ENCODE results near the gene SYPL2. TPM values are rescaled to one million over a fixed set of nuclear protein-coding genes. Genes with fewer than 3 reads are reported as not detected.

SYPL2 gene
- total RNA-seq, 1 donor = 1.7 TPM

DNA sequence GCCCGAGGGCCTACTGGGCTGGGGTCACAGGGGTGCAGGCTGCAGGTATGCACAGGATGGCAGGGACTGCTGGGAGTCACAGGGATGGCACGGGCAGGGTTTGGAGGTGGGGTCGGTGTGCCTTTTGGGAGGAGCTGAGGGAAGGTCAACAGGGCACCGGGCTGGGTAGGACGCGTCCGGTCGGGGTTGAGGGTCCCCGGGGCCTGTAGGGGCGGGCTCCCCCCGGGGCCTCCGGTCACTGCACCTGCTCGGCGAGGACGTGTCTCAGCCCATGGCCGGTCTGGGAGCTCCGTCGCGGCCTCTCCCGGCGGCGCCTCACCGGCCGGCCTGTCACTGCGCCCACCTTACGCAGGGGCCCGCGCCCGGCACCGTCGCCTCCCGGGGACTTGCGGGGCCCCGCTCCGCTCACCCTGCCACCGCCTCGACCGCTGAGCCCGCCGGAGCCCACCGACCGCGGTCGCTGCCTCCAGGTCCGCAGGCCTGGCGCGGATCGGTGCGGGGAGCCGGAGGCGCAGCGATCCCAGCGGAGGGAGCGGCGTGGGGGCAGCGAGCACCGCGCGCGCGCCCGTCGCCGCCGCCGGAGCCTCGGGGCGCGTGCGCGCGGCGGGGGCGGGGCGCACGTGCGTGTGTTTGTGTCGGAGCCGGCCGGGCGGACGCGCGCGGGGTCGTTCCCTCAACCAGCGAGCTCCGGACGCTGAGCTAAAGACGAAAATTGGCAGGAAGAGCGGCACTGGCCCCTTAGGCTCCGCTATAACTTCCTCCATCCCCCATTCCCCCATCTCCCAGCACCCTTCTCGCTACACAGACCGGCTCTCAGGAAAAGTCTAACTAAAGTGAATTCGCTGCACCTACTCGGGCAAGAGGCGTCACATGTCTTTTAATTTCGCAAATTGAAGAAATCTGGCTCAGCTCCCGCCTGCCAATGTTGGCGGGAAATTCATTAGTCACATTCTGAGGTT is 43.1 kb downstream of the SYPL2 start, which contains the start of gene AMIGO1:
TSS of gene AMIGO1 (minus strand) at position 552 of the 959 bp plus-strand sequence. CDS start 815 bp downstream, outside the sequence.
- peak; percentile 22 for DNase-seq (ENCODE audit: low read depth)
- TF ChIP-seq, protein P1, sequence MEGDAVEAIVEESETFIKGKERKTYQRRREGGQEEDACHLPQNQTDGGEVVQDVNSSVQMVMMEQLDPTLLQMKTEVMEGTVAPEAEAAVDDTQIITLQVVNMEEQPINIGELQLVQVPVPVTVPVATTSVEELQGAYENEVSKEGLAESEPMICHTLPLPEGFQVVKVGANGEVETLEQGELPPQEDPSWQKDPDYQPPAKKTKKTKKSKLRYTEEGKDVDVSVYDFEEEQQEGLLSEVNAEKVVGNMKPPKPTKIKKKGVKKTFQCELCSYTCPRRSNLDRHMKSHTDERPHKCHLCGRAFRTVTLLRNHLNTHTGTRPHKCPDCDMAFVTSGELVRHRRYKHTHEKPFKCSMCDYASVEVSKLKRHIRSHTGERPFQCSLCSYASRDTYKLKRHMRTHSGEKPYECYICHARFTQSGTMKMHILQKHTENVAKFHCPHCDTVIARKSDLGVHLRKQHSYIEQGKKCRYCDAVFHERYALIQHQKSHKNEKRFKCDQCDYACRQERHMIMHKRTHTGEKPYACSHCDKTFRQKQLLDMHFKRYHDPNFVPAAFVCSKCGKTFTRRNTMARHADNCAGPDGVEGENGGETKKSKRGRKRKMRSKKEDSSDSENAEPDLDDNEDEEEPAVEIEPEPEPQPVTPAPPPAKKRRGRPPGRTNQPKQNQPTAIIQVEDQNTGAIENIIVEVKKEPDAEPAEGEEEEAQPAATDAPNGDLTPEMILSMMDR (IDR thresholded peaks at IDR 0.05; ENCODE audit: insufficient read depth, low read length) = no peak
- peak within 1 kb of the TSS; percentile 75 for H3K4me3 ChIP-seq (ENCODE audit: low read depth, low read length)

DNA sequence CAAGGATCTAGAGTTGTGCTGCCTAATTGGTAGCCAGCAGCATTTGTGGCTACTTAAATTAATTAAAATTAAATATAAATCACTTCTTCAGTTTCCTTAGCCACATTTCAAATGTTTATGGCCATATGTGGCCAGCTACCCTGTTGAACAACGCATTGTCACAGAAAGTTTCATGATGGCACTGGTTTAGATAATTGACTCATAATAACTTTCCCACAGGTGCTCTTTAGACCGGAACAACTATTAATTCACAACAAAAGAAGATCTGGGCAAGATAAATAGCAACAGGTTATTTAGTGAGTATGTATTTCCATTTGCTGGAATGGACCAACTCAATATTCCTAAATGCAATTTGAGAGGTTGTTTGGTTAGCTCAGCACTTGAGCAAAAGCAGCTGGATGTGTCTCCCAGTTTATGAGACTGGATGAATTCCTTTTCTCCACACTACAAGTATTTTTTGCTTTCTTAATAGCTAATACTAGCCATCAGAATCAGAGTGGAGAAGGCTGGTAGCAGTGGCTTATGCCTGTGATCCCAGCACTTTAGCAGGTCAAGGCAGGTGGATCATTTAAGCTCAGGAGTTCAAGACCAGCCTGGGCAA is 46.9 kb downstream of the SYPL2 start:
- no peak for DNase-seq (ENCODE audit: low read depth)
- no peak overlapping the region for H3K4me3 ChIP-seq (ENCODE audit: low read depth, low read length)
- TF ChIP-seq, protein P1 (IDR thresholded peaks at IDR 0.05; ENCODE audit: insufficient read depth, low read length) = no peak

DNA sequence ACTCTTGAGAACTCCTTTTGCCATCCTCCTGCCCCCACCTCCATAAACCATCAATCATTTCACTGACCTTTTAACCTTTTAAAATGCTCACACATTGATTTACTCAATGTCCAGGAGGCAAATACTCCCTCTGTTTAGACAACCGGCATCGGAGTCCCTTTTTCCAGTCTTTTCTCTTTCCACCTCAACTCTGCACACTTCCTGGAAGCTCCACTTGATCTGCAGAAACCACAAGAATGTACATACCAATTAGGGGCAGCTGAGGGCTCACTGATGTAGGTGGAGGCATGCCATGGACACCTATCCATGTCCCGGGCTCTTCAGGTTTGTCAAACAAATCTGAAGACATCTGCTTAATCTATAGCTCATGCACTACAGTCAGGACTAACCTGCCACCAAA is 48.5 kb downstream of the SYPL2 start:
- no peak for DNase-seq (ENCODE audit: low read depth)
- H3K4me3 ChIP-seq (ENCODE audit: low read depth, low read length) = no peak overlapping the region
- TF ChIP-seq, protein P1 (IDR thresholded peaks at IDR 0.05; ENCODE audit: insufficient read depth, low read length) = no peak

DNA sequence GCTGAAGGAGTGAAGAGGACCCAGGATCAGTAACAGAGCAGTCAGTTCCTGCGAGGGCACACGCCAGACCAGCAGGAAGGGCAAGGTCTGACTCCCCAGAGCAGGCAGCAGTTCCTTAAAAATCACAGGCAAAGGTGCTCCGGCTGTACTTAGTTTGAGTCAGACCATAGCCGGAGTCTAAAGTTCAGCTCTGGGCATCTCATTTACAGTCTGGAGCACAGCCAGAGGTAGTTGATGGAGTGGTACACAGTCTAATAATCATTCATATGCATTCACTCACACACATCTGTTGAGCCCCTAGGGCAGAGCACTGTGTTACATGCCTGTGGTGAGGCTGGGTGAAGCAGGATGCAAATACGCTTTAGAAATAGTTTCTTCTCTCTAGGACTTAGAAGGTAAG is 50.5 kb downstream of the SYPL2 start:
- H3K4me3 ChIP-seq (ENCODE audit: low read depth, low read length) = no peak overlapping the region
- no peak for DNase-seq (ENCODE audit: low read depth)
- TF ChIP-seq, protein P1 (IDR thresholded peaks at IDR 0.05; ENCODE audit: insufficient read depth, low read length) = no peak

DNA sequence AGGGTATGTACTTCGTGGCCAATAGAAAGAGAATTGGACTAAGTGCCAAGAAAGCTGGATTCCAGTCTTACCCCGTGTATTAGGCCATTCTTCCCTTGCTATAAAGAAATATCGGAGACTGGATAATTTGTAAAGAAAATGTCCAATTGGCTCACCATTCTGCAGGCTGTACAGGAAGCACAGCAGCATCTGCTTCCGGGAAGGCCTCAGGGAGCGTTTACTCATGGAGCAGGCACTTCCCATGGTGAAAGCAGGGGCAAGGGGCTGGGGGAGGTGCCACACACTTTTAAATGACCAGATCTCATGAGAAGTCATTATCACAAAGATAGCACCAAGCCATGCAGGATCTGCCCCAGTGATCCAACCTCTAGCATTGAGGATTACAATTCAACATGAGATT is 51.0 kb downstream of the SYPL2 start:
- H3K4me3 ChIP-seq (ENCODE audit: low read depth, low read length) = no peak overlapping the region
- TF ChIP-seq, protein P1 (IDR thresholded peaks at IDR 0.05; ENCODE audit: insufficient read depth, low read length) = no peak
- DNase-seq (ENCODE audit: low read depth) = no peak

DNA sequence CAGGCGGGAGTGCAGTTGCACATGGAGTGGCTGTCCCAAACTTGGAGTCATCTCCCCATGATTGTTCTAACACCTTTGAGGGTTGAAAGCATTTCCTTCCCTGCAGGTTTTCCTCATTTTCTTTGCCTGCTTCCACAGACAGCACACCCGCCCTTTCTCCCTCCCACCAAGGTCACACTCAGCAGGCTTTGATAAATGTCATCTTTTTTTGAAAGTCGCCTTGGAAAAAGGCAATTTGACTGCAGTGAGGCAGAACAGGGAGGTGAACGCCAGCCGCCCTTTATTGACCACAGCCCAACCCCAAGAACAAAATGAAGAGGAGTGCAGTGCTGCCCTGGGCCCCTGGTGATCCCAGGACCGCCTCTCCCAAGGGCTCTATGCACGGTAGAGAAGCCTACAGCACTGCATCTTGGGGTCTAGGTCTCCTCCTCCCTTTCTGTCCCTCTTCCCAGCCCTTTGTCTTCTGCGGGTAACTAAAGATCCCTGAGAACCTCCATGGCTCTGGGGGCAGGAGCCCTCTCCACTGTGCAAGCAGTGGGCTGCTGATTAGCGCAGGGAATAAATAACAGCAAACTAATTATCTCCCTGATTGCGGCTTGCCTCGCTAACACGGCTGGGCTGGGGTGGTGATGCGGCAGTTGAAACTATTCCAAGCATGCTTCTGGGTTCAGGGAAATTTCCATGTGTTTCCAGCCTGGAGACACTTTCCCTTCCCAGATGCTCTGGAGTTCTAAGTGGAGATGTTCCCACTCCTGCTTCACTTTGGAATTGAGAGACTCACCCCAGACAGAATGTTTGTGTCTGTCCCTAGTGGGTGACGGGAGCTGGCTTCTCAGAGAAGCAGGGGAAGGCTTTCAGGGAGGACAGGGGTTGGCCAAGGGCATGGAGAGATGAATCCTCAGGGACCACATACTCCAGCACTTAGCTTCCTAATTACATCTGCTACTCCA is 54.9 kb downstream of the SYPL2 start:
- no peak for DNase-seq (ENCODE audit: low read depth)

More for the DNA sequence above, 54.9 kb downstream of the SYPL2 start:
- no peak overlapping the region for H3K4me3 ChIP-seq (ENCODE audit: low read depth, low read length)
- TF ChIP-seq, protein P1 (IDR thresholded peaks at IDR 0.05; ENCODE audit: insufficient read depth, low read length) = no peak
